K562 (cell line): ENCODE measurements around the gene APOL3. TPM values are rescaled to one million over a fixed set of nuclear protein-coding genes. Genes with fewer than 3 reads are reported as not detected.

Experiments
- CEBPG ChIP-seq, 3 experiments: fragments of 200-800 bp in 1 of 3; sonication (Bioruptor generic) in 1 of 3; sonication (generic) in 1 of 3; formaldehyde crosslinking in 1 of 3; IDR thresholded peaks in 2 of 3; conservative IDR thresholded peaks in 1 of 3; 2 replicates each; pipeline versions ENCODE4 v1.6.1 to v1.8.0; 2016 to 2022; ENCODE audit warnings: missing compliant biosample characterization in 2 of 3, missing genetic modification characterization in 2 of 3, mild to moderate bottlenecking in 1 of 3, missing genetic modification reagents in 1 of 3
- ELF1 ChIP-seq: fragments of 200-800 bp; sonication (Bioruptor generic); IDR thresholded peaks from 2 replicates; pipeline ENCODE4 v1.6.1; 2016; ENCODE audit warnings: missing genetic modification characterization, missing compliant biosample characterization
- ETS2 ChIP-seq: IDR thresholded peaks from 2 replicates; pipeline ENCODE4 v1.6.1; 2016; ENCODE audit warnings: borderline replicate concordance, missing genetic modification characterization, mild to moderate bottlenecking, moderate library complexity, missing compliant biosample characterization; ENCODE audit not compliant: poor library complexity, severe bottlenecking
- FOXA1 ChIP-seq: fragments of 450-650 bp; IDR thresholded peaks from 2 replicates; pipeline ENCODE4 v1.6.1; 2016; ENCODE audit warnings: mild to moderate bottlenecking, borderline replicate concordance
- MCM3 ChIP-seq: fragments of 450-650 bp; IDR thresholded peaks from 2 replicates; pipeline ENCODE4 v1.6.1; 2016
- MNT ChIP-seq, 2 experiments: fragments of 450-650 bp; conservative IDR thresholded peaks; 2 replicates each; pipeline ENCODE4 v1.6.1; 2017; ENCODE audit warnings: mild to moderate bottlenecking in 2 of 2, moderate library complexity in 2 of 2
- NR2F6 ChIP-seq: fragments of 450-650 bp; formaldehyde crosslinking; IDR thresholded peaks from 2 replicates; pipeline ENCODE4 v1.4.0; 2020; ENCODE audit warnings: mild to moderate bottlenecking
- PREB ChIP-seq: sonication (generic); formaldehyde crosslinking; IDR thresholded peaks from 2 replicates; pipeline ENCODE4 v1.8.1; 2023; ENCODE audit warnings: mild to moderate bottlenecking, missing genetic modification reagents
- RAD21 ChIP-seq, 2 experiments: fragments of 250-450 bp in 1 of 2; fragments of 450-650 bp in 1 of 2; sonication (Bioruptor Pico) in 1 of 2; formaldehyde crosslinking in 1 of 2; IDR thresholded peaks in 1 of 2; conservative IDR thresholded peaks in 1 of 2; 2 replicates each; pipeline versions ENCODE4 v1.4.0 to v1.8.0; 2020 to 2022; ENCODE audit warnings: mild to moderate bottlenecking in 2 of 2, moderate library complexity in 1 of 2
- RB1 ChIP-seq: fragments of 450-650 bp; IDR thresholded peaks from 2 replicates; pipeline ENCODE4 v1.6.1; 2017; ENCODE audit warnings: low read depth, mild to moderate bottlenecking
- SIN3B ChIP-seq: fragments of 450-650 bp; IDR thresholded peaks from 2 replicates; pipeline ENCODE4 v1.6.1; 2017; ENCODE audit warnings: low read depth, mild to moderate bottlenecking, moderate library complexity
- TEAD2 ChIP-seq: fragments of 450-650 bp; IDR thresholded peaks from 2 replicates; pipeline ENCODE4 v1.6.1; 2016; ENCODE audit warnings: missing genetic modification characterization, control low read depth, missing compliant biosample characterization
- ZHX1 ChIP-seq: fragments of 150-350 bp; conservative IDR thresholded peaks from 2 replicates; pipeline ENCODE4 v1.6.1; 2014; ENCODE audit warnings: low read length
- polyA plus RNA-seq, 8 experiments: library from polyadenylated mRNA; depleted of rRNA in 4 of 8; stranded (reverse) in 5 of 8; unstranded in 3 of 8; fragments of >200 nt; fragmentation: Nextera tagmentation in 2 of 8; fragmentation: Illumina TruSeq in 1 of 8; extraction: Ambion mirVana in 2 of 8; extraction: Trizol in 1 of 8; gene quantifications; 2 replicates each; pipeline versions ENCODE4 v1.2.1 to v1.2.3, GENCODE V29; 2011 to 2014; ENCODE audit warnings: inconsistent platforms in 1 of 8, missing spikeins in 1 of 8
- total RNA-seq, 7 experiments: library from RNA; depleted of rRNA in 6 of 7; stranded (reverse); fragments of >200 nt in 6 of 7; fragmentation: Illumina TruSeq in 2 of 7; extraction: Trizol in 2 of 7; gene quantifications; 2 replicates each; pipeline versions ENCODE4 v1.2.1 to v1.2.3, GENCODE V29; 2011 to 2021; ENCODE audit warnings: low replicate concordance in 1 of 7
- TF ChIP-seq, protein P1 (sequence below): fragments of 250-450 bp; sonication (Bioruptor Pico); IDR thresholded peaks from 2 replicates; pipeline ENCODE4 v1.4.0; 2020

APOL3 gene
- total and polyA plus RNA-seq, 9 of the 15 experiments (the other 6 are each of a cell fraction or from before 2014, with no cell fraction given): 0.25 to 1.1 (median 0.56) TPM; not detected in 1

DNA sequence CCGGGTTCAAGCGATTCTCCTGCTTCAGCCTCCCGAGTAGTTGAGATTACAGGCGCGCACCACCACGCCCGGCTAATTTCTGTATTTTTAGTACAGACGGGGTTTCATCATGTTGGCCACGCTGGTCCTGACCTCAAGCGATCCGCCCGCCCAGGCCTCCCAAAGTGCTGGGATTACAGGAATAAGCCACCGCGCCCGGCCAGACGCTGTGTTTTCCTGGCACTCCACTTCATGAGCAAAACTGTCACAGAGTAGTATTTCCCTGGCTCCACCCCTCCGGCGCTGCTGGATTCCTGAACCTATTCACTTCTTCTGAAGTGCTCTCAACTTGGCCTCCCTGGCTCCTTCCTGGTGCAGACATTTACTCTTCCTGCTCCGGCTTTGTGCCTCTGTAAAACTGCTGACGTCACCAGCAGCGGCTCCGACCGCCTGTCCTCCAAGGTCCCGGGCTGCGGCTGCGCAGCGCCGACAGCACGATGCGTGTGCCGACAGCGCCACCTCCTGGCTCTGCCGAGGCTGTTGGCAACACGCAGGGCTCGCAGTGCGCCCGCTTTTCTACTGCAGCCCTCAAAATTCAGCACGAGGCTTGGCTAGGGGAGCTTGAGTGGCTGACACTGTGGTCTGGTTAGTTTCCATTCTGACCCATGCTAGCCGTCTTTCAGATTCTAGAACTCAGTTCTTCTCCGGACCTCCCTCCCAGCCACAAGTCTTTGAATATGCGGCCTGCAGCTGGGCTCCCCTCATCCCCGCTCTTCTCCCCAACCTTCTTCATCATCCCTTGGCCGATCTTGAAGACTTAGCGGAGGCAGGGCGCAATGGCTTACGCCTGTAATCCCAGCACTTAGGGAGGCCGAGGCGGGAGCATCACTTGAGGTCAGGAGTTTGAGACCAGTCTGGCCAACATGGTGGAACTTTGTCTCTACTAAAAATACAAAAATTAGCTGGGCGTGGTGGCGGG is 36.6 kb downstream of the APOL3 start (continued):
- TF ChIP-seq ETS2 (tag) (no peak), RB1 (peak; percentile 81), MCM3 (no peak), NR2F6 (CRISPR knock-in tag) (no peak), TEAD2 (tag) (no peak), MNT (conservative IDR thresholded peaks at IDR 0.05) (no peak), PREB (CRISPR knock-in tag) (no peak), ZHX1 (no peak), CEBPG (CRISPR knock-in tag; IDR thresholded peaks at IDR 0.05) (no peak), CEBPG (tag; conservative IDR thresholded peaks at IDR 0.05 in 1 of 2, IDR thresholded peaks at IDR 0.05 in 1 of 2) (no peak), SIN3B (no peak), FOXA1 (no peak), ELF1 (peak; percentile 57; the same call in 1 of the 2 replicates), RAD21 (CRISPR knock-in tag; conservative IDR thresholded peaks at IDR 0.05 in 1 of 2, IDR thresholded peaks at IDR 0.05 in 1 of 2) (peak; percentile 97 to 98)
- TF ChIP-seq, protein P1, sequence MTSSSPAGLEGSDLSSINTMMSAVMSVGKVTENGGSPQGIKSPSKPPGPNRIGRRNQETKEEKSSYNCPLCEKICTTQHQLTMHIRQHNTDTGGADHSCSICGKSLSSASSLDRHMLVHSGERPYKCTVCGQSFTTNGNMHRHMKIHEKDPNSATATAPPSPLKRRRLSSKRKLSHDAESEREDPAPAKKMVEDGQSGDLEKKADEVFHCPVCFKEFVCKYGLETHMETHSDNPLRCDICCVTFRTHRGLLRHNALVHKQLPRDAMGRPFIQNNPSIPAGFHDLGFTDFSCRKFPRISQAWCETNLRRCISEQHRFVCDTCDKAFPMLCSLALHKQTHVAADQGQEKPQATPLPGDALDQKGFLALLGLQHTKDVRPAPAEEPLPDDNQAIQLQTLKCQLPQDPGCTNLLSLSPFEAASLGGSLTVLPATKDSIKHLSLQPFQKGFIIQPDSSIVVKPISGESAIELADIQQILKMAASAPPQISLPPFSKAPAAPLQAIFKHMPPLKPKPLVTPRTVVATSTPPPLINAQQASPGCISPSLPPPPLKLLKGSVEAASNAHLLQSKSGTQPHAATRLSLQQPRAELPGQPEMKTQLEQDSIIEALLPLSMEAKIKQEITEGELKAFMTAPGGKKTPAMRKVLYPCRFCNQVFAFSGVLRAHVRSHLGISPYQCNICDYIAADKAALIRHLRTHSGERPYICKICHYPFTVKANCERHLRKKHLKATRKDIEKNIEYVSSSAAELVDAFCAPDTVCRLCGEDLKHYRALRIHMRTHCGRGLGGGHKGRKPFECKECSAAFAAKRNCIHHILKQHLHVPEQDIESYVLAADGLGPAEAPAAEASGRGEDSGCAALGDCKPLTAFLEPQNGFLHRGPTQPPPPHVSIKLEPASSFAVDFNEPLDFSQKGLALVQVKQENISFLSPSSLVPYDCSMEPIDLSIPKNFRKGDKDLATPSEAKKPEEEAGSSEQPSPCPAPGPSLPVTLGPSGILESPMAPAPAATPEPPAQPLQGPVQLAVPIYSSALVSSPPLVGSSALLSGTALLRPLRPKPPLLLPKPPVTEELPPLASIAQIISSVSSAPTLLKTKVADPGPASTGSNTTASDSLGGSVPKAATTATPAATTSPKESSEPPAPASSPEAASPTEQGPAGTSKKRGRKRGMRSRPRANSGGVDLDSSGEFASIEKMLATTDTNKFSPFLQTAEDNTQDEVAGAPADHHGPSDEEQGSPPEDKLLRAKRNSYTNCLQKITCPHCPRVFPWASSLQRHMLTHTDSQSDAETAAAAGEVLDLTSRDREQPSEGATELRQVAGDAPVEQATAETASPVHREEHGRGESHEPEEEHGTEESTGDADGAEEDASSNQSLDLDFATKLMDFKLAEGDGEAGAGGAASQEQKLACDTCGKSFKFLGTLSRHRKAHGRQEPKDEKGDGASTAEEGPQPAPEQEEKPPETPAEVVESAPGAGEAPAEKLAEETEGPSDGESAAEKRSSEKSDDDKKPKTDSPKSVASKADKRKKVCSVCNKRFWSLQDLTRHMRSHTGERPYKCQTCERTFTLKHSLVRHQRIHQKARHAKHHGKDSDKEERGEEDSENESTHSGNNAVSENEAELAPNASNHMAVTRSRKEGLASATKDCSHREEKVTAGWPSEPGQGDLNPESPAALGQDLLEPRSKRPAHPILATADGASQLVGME (CRISPR knock-in tag): no peak
